ENCODE measurements around the gene FER.

FER gene

DNA sequence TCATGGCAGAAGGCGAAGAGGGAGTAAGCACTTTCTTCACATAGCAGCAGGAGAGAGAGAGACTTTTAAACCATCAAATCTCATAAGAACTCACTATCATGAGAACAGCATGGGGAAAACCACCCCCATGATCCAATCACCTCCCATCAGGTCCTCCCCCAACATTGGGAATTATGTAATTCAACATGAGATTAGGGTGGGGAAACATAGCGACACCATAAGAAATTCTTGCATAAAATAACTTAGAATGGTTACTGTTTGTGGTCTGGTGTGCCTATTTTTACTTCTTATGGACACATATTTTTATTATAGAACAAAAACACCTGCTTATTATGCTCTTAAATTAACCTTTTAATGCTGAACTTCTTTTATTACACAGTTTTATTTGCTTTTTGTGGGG lies 364.0 kb downstream of the FER start:
- Histone ChIP-seq H3K4me1 (ENCODE audit: control insufficient read depth, insufficient read depth, low read length) (no peaks in the 10 kb centered on the region), H3K27ac (ENCODE audit: extremely low read depth, low read depth, low read length) (no peak overlapping the region), H3K36me3 (ENCODE audit: control insufficient read depth in 2 of 2, insufficient read depth in 1 of 2, low read length in 2 of 2) (no peaks in the 10 kb centered on the region), H3K9me3 (ENCODE audit: control insufficient read depth, insufficient read depth, low read depth, low read length) (no peaks in the 10 kb centered on the region), H3K4me3 (ENCODE audit: low read depth, low read length) (no peak overlapping the region)
- ChIA-PET CTCF (no interaction called here), POLR2A (no interaction called here)
- TF ChIP-seq, protein P1, sequence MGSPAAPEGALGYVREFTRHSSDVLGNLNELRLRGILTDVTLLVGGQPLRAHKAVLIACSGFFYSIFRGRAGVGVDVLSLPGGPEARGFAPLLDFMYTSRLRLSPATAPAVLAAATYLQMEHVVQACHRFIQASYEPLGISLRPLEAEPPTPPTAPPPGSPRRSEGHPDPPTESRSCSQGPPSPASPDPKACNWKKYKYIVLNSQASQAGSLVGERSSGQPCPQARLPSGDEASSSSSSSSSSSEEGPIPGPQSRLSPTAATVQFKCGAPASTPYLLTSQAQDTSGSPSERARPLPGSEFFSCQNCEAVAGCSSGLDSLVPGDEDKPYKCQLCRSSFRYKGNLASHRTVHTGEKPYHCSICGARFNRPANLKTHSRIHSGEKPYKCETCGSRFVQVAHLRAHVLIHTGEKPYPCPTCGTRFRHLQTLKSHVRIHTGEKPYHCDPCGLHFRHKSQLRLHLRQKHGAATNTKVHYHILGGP (tag by site-specific recombination; IDR thresholded peaks at IDR 0.05) = no peak
- no peak for TF ChIP-seq HOXD13 (CRISPR knock-in tag; IDR thresholded peaks at IDR 0.05; ENCODE audit: borderline replicate concordance)
- no peak for TF ChIP-seq ZNF670 (tag by site-specific recombination; IDR thresholded peaks at IDR 0.05; ENCODE audit: low read depth)
- TF ChIP-seq ZNF404 (tag by site-specific recombination; IDR thresholded peaks at IDR 0.05) = no peak
- TF ChIP-seq, protein P2, sequence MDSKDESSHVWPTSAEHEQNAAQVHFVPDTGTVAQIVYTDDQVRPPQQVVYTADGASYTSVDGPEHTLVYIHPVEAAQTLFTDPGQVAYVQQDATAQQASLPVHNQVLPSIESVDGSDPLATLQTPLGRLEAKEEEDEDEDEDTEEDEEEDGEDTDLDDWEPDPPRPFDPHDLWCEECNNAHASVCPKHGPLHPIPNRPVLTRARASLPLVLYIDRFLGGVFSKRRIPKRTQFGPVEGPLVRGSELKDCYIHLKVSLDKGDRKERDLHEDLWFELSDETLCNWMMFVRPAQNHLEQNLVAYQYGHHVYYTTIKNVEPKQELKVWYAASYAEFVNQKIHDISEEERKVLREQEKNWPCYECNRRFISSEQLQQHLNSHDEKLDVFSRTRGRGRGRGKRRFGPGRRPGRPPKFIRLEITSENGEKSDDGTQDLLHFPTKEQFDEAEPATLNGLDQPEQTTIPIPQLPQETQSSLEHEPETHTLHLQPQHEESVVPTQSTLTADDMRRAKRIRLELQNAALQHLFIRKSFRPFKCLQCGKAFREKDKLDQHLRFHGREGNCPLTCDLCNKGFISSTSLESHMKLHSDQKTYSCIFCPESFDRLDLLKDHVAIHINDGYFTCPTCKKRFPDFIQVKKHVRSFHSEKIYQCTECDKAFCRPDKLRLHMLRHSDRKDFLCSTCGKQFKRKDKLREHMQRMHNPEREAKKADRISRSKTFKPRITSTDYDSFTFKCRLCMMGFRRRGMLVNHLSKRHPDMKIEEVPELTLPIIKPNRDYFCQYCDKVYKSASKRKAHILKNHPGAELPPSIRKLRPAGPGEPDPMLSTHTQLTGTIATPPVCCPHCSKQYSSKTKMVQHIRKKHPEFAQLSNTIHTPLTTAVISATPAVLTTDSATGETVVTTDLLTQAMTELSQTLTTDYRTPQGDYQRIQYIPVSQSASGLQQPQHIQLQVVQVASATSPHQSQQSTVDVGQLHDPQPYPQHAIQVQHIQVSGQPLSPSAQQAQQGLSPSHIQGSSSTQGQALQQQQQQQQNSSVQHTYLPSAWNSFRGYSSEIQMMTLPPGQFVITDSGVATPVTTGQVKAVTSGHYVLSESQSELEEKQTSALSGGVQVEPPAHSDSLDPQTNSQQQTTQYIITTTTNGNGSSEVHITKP (tag by site-specific recombination; IDR thresholded peaks at IDR 0.05) = no peak
- TF ChIP-seq, protein P3, sequence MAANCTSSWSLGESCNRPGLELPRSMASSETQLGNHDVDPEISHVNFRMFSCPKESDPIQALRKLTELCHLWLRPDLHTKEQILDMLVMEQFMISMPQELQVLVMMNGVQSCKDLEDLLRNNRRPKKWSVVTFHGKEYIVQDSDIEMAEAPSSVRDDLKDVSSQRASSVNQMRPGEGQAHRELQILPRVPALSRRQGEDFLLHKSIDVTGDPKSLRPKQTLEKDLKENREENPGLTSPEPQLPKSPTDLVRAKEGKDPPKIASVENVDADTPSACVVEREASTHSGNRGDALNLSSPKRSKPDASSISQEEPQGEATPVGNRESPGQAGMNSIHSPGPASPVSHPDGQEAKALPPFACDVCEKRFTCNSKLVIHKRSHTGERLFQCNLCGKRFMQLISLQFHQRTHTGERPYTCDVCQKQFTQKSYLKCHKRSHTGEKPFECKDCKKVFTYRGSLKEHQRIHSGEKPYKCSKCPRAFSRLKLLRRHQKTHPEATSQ (tag by site-specific recombination; IDR thresholded peaks at IDR 0.05) = no peak
- TF ChIP-seq ZNF350 (tag by site-specific recombination; IDR thresholded peaks at IDR 0.05) = no peak
- no peak for TF ChIP-seq ZNF184 (tag by site-specific recombination; IDR thresholded peaks at IDR 0.05)
- TF ChIP-seq, protein P4, sequence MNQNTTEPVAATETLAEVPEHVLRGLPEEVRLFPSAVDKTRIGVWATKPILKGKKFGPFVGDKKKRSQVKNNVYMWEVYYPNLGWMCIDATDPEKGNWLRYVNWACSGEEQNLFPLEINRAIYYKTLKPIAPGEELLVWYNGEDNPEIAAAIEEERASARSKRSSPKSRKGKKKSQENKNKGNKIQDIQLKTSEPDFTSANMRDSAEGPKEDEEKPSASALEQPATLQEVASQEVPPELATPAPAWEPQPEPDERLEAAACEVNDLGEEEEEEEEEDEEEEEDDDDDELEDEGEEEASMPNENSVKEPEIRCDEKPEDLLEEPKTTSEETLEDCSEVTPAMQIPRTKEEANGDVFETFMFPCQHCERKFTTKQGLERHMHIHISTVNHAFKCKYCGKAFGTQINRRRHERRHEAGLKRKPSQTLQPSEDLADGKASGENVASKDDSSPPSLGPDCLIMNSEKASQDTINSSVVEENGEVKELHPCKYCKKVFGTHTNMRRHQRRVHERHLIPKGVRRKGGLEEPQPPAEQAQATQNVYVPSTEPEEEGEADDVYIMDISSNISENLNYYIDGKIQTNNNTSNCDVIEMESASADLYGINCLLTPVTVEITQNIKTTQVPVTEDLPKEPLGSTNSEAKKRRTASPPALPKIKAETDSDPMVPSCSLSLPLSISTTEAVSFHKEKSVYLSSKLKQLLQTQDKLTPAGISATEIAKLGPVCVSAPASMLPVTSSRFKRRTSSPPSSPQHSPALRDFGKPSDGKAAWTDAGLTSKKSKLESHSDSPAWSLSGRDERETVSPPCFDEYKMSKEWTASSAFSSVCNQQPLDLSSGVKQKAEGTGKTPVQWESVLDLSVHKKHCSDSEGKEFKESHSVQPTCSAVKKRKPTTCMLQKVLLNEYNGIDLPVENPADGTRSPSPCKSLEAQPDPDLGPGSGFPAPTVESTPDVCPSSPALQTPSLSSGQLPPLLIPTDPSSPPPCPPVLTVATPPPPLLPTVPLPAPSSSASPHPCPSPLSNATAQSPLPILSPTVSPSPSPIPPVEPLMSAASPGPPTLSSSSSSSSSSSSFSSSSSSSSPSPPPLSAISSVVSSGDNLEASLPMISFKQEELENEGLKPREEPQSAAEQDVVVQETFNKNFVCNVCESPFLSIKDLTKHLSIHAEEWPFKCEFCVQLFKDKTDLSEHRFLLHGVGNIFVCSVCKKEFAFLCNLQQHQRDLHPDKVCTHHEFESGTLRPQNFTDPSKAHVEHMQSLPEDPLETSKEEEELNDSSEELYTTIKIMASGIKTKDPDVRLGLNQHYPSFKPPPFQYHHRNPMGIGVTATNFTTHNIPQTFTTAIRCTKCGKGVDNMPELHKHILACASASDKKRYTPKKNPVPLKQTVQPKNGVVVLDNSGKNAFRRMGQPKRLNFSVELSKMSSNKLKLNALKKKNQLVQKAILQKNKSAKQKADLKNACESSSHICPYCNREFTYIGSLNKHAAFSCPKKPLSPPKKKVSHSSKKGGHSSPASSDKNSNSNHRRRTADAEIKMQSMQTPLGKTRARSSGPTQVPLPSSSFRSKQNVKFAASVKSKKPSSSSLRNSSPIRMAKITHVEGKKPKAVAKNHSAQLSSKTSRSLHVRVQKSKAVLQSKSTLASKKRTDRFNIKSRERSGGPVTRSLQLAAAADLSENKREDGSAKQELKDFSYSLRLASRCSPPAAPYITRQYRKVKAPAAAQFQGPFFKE (tag by site-specific recombination; IDR thresholded peaks at IDR 0.05; ENCODE audit: borderline replicate concordance) = no peak
- no peak for TF ChIP-seq ZNF585B (tag by site-specific recombination; IDR thresholded peaks at IDR 0.05)
- TF ChIP-seq WT1 (tag by site-specific recombination; IDR thresholded peaks at IDR 0.05) = no peak
- TF ChIP-seq ZNF239 (tag by site-specific recombination; IDR thresholded peaks at IDR 0.05) = no peak
- no peak for TF ChIP-seq ZNF433 (tag by site-specific recombination; IDR thresholded peaks at IDR 0.05; ENCODE audit: low read depth)
- no peak for TF ChIP-seq ZBTB7A (tag by site-specific recombination; IDR thresholded peaks at IDR 0.05; ENCODE audit: low read depth)
- no peak for TF ChIP-seq ZNF549 (tag by site-specific recombination; IDR thresholded peaks at IDR 0.05)
- TF ChIP-seq, protein P5, sequence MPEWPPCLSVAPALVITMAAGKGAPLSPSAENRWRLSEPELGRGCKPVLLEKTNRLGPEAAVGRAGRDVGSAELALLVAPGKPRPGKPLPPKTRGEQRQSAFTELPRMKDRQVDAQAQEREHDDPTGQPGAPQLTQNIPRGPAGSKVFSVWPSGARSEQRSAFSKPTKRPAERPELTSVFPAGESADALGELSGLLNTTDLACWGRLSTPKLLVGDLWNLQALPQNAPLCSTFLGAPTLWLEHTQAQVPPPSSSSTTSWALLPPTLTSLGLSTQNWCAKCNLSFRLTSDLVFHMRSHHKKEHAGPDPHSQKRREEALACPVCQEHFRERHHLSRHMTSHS (tag by site-specific recombination; IDR thresholded peaks at IDR 0.05) = no peak
- no peak for TF ChIP-seq ZNF701 (tag by site-specific recombination; IDR thresholded peaks at IDR 0.05)
- TF ChIP-seq OVOL3 (tag by site-specific recombination; IDR thresholded peaks at IDR 0.05) = no peak
